Mesenchymal stem cell (in vitro differentiated cells and primary cell): ENCODE results near the gene NPW.
A peak's percentile ranks its signal among the peaks of the same experiment; 100 is the strongest.

ENCODE experiments used
- DNase-seq: peaks from one replicate; pipeline ENCODE4 v3.0.0-alpha.2; 2013
- H2AFZ ChIP-seq: one replicate; pipeline ENCODE4 v1.6.1; 2013; ENCODE audit warnings: low read depth, mild to moderate bottlenecking, control low read depth, inconsistent platforms, low read length, moderate library complexity
- H2AK5ac ChIP-seq: 2 replicates; pipeline ENCODE4 v1.6.1; 2013; ENCODE audit warnings: low read length, moderate library complexity, mild to moderate bottlenecking, inconsistent platforms; ENCODE audit not compliant: severe bottlenecking
- H2BK120ac ChIP-seq: one replicate; pipeline ENCODE4 v1.6.1; 2013; ENCODE audit warnings: low read depth, mild to moderate bottlenecking, inconsistent platforms, low read length, moderate library complexity
- H2BK12ac ChIP-seq, 2 experiments: one replicate each; pipeline ENCODE4 v1.6.1; 2013; ENCODE audit warnings: inconsistent platforms in 2 of 2, low read length in 2 of 2, mild to moderate bottlenecking in 2 of 2, moderate library complexity in 2 of 2, control low read depth in 1 of 2
- H2BK15ac ChIP-seq: one replicate; pipeline ENCODE4 v1.6.1; 2013; ENCODE audit warnings: mild to moderate bottlenecking, low read depth, inconsistent platforms; ENCODE audit not compliant: poor library complexity, severe bottlenecking
- H2BK5ac ChIP-seq: 2 replicates; pipeline ENCODE4 v1.6.1; 2013; ENCODE audit warnings: low read depth, mild to moderate bottlenecking, low read length, control low read depth, inconsistent platforms; ENCODE audit not compliant: poor library complexity, severe bottlenecking
- H3K14ac ChIP-seq, 2 experiments: one replicate each; pipeline ENCODE4 v1.6.1; 2013; ENCODE audit warnings: inconsistent platforms in 2 of 2, low read length in 2 of 2, control low read depth in 1 of 2, mild to moderate bottlenecking in 1 of 2, moderate library complexity in 1 of 2
- H3K18ac ChIP-seq, 2 experiments: one replicate each; pipeline ENCODE4 v1.6.1; 2013; ENCODE audit warnings: inconsistent platforms in 2 of 2, low read length in 2 of 2, control low read depth in 1 of 2, low read depth in 1 of 2, mild to moderate bottlenecking in 1 of 2
- H3K23ac ChIP-seq, 2 experiments: one replicate each; pipeline ENCODE4 v1.6.1; 2013; ENCODE audit warnings: inconsistent platforms in 2 of 2, low read length in 2 of 2, mild to moderate bottlenecking in 2 of 2, moderate library complexity in 2 of 2, control low read depth in 1 of 2
- H3K27ac ChIP-seq: 2 replicates; pipeline ENCODE4 v1.5.1; 2013; ENCODE audit warnings: mild to moderate bottlenecking, moderate library complexity, low read length, control low read depth, inconsistent platforms; ENCODE audit not compliant: poor library complexity, severe bottlenecking
- H3K27me3 ChIP-seq, 2 experiments: 2 replicates each; pipeline versions ENCODE4 v1.6.1 to v1.7.0; 2013; ENCODE audit warnings: low read length in 2 of 2, mild to moderate bottlenecking in 2 of 2, moderate library complexity in 2 of 2, control low read depth in 1 of 2, inconsistent platforms in 1 of 2; ENCODE audit not compliant: control insufficient read depth in 1 of 2, insufficient read depth in 1 of 2
- H3K36me3 ChIP-seq, 2 experiments: 2 replicates each; pipeline versions ENCODE4 v1.6.1 to v1.7.0; 2013; ENCODE audit warnings: low read length in 2 of 2, control low read depth in 1 of 2, inconsistent platforms in 1 of 2, low read depth in 1 of 2, mild to moderate bottlenecking in 1 of 2; ENCODE audit not compliant: insufficient read depth in 2 of 2, control insufficient read depth in 1 of 2
- H3K4ac ChIP-seq, 2 experiments: one replicate each; pipeline ENCODE4 v1.6.1; 2013; ENCODE audit warnings: inconsistent platforms in 2 of 2, low read length in 2 of 2, mild to moderate bottlenecking in 2 of 2, moderate library complexity in 2 of 2, control low read depth in 1 of 2, low read depth in 1 of 2
- H3K4me1 ChIP-seq: 2 replicates; pipeline ENCODE4 v1.6.1; 2013; ENCODE audit warnings: low read depth, low read length, control low read depth; ENCODE audit not compliant: control insufficient read depth, insufficient read depth
- H3K4me2 ChIP-seq: 2 replicates; pipeline ENCODE4 v1.6.1; 2013; ENCODE audit warnings: low read length, mild to moderate bottlenecking, inconsistent platforms; ENCODE audit not compliant: poor library complexity, severe bottlenecking
- H3K4me3 ChIP-seq, 2 experiments: 2 replicates each; pipeline versions ENCODE4 v1.5.1 to v1.7.0; 2013; ENCODE audit warnings: low read length in 2 of 2, mild to moderate bottlenecking in 2 of 2, control low read depth in 1 of 2, low read depth in 1 of 2; ENCODE audit not compliant: insufficient read depth in 1 of 2
- H3K79me1 ChIP-seq: replicated peaks from 2 replicates; pipeline ENCODE4 v1.6.1; 2013; ENCODE audit warnings: mild to moderate bottlenecking, control low read depth, low read length, inconsistent platforms; ENCODE audit not compliant: poor library complexity, severe bottlenecking
- H3K9ac ChIP-seq: 2 replicates; pipeline ENCODE4 v1.7.0; 2013; ENCODE audit warnings: mild to moderate bottlenecking, low read length, moderate library complexity
- H3K9me3 ChIP-seq: 2 replicates; pipeline ENCODE4 v1.7.0; 2013; ENCODE audit warnings: mild to moderate bottlenecking, low read length; ENCODE audit not compliant: control insufficient read depth
- H4K8ac ChIP-seq: one replicate; pipeline ENCODE4 v1.6.1; 2013; ENCODE audit warnings: inconsistent platforms, mild to moderate bottlenecking, low read length, moderate library complexity
- H4K91ac ChIP-seq: one replicate; pipeline ENCODE4 v1.6.1; 2013; ENCODE audit warnings: mild to moderate bottlenecking, low read length, inconsistent platforms
- WGBS: methylation state at CpG from one replicate; pipeline ENCODE4 v1.1.7; 2013; ENCODE audit warnings: mixed read lengths; 5-methylcytosine and 5-hydroxymethylcytosine counted together

NPW gene

DNA sequence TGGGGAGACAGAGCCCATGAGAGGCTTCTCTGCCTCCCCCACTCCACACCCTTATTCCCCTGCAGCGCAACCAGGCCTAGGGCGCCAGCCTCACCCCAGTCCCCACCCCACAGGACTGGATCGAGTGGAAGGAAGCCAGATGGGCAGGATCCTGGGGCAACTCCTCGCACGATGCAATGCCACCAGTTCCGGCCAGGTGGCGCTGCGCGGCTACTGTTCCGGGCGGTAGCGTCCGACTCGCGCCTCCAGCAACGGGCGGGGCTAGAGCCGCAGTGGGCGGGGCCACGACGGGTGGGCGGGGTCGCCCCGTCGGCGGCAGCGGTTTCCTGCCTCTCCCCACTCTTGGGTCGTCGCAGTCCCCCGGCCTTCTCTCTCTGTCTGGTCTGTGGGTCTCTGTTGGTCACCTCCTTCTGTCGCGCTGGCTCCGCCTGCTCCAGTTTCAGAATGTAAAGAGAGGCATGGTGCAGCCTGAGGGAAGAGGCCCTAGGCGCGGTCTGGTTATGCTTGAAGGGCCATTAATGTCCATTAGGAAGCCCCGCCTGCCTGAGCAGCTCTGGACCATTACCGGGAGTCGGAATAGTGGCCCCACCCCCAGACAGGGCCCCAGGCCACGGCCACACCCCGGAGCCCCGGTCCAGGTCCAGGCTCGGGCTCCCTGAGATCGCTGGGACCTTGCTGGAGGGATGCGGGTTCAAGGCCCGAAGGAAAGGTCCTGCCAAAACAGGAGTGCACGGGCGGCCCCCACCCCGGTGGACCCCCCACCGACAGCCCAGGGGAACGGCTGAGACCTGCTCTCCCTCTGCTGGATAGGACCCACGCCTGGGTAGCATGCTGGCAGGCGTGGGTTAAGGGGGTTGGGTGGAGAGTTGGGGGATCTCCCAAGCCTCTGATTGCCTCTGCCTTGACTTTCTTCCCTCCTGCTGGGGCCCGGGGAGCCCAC is 3.8 kb downstream of the NPW start:
- Histone ChIP-seq H3K18ac (peak overlapping the region; percentile 93 to 94), H3K79me1 (no peaks in the 10 kb centered on the region), H4K91ac (peak overlapping the region; percentile 96), H3K9ac (peak overlapping the region; percentile 52), H3K14ac (peak overlapping the region in 1 of 2 experiments; percentile 75), H3K4me2 (peak overlapping the region; percentile 85), H2BK5ac (peak overlapping the region; percentile 46), H3K4ac (peak overlapping the region; percentile 80 to 90), H3K4me1 (peaks cover 53% of the 10 kb centered on the region), H2BK12ac (peak overlapping the region; percentile 79 to 85), H2BK120ac (peak overlapping the region; percentile 81), H3K27ac (peak overlapping the region; percentile 68), H3K36me3 (no peaks in the 10 kb centered on the region), H3K9me3 (no peaks in the 10 kb centered on the region), H3K23ac (no peak overlapping the region), H4K8ac (peak overlapping the region; percentile 91), H3K27me3 (peaks cover 19 to 43% of the 10 kb centered on the region in 2 experiments), H2AFZ (peak overlapping the region; percentile 76), H2AK5ac (peak overlapping the region; percentile 92), H3K4me3 (peak overlapping the region; percentile 21 to 73), H2BK15ac (peak overlapping the region; percentile 94)
- peak; percentile 90 for DNase-seq
- 8% methylated on average over 48 of the region's 53 CpGs for WGBS

- peak overlapping the region; percentile 89 for H4K8ac ChIP-seq
- H3K14ac ChIP-seq = no peak overlapping the region
- peak overlapping the region; percentile 94 for H2BK15ac ChIP-seq
- H2BK12ac ChIP-seq = peak overlapping the region; percentile 85 to 90
- peak overlapping the region; percentile 62 to 90 for H3K4ac ChIP-seq
- H3K79me1 ChIP-seq = no peaks in the 10 kb centered on the region
- H2AFZ ChIP-seq = no peak overlapping the region
- peak overlapping the region; percentile 96 for H4K91ac ChIP-seq
- H3K4me3 ChIP-seq = peak overlapping the region in 1 of 2 experiments; percentile 4
- no peak overlapping the region for H3K27ac ChIP-seq
- peak overlapping the region; percentile 92 for H2AK5ac ChIP-seq
- peaks cover 60% of the 10 kb centered on the region for H3K4me1 ChIP-seq
- no peak overlapping the region for H2BK5ac ChIP-seq
- peak overlapping the region; percentile 60 to 93 for H3K18ac ChIP-seq
- H3K9me3 ChIP-seq = no peaks in the 10 kb centered on the region
- H3K4me2 ChIP-seq = no peak overlapping the region
- H3K9ac ChIP-seq = no peak overlapping the region
- WGBS = 91% methylated on average over 12 of the region's 12 CpGs
- H3K36me3 ChIP-seq = peaks cover 0 to 4% of the 10 kb centered on the region in 2 experiments
- DNase-seq = no peak
- H2BK120ac ChIP-seq = peak overlapping the region; percentile 81
- peaks cover 16 to 40% of the 10 kb centered on the region in 2 experiments for H3K27me3 ChIP-seq
- H3K23ac ChIP-seq = no peak overlapping the region
Observed at GRCh38 chr16:2024032-2024420, 4.4 kb downstream of the NPW start.

GRCh38 chr16:2025251-2025650 is 5.7 kb downstream of the NPW start:
- Histone ChIP-seq H2BK5ac (no peak overlapping the region), H3K36me3 (peaks cover 0 to 16% of the 10 kb centered on the region in 2 experiments), H3K4me2 (no peak overlapping the region), H3K14ac (peak overlapping the region in 1 of 2 experiments; percentile 14), H3K18ac (no peak overlapping the region), H3K23ac (peak overlapping the region in 1 of 2 experiments; percentile 17), H3K4ac (no peak overlapping the region), H4K8ac (no peak overlapping the region), H2AFZ (no peak overlapping the region), H3K27me3 (peaks cover 8 to 29% of the 10 kb centered on the region in 2 experiments), H2BK12ac (peak overlapping the region in 1 of 2 experiments; percentile 84), H2BK15ac (no peak overlapping the region), H3K4me1 (peaks cover 59% of the 10 kb centered on the region), H4K91ac (no peak overlapping the region), H2AK5ac (no peak overlapping the region), H3K9me3 (no peaks in the 10 kb centered on the region), H3K27ac (no peak overlapping the region), H2BK120ac (no peak overlapping the region), H3K79me1 (peaks cover 3% of the 10 kb centered on the region), H3K9ac (no peak overlapping the region), H3K4me3 (no peak overlapping the region)
- 97% methylated on average over 14 of the region's 14 CpGs for WGBS
- no peak for DNase-seq

DNA sequence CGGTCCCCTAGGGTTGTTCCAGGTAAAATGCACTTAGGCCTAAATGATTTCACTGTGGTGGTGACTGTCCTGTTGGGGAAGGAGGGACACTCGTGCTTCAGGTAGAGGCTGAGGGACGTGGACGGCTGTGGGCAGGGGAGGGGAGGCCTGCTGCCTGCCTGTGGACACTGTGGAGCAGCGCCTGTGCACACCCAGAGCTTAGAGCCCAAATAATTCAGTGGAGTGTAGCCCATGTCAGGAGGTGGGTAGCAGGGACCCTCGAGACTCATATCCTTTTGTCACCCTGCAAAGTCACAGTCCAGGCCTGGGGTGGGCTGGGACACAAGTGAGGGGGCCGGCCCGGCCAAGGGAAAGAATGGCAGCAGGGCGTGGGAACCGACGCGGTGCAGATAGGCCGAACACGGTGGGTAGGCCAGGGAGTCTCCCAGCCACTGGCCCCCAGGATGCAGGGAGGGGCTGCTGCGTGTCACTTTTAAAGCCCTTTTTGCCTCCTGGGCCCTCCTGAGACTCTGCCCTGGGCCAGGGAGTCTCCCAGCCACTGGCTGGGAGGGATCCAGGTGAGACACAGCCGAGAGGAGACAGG is 6.4 kb downstream of the NPW start:
- H3K18ac ChIP-seq = peak overlapping the region; percentile 16 to 79
- peak overlapping the region; percentile 38 for H3K9ac ChIP-seq
- H3K79me1 ChIP-seq = peaks cover 4% of the 10 kb centered on the region
- H3K4ac ChIP-seq = peak overlapping the region; percentile 2 to 66
- peaks cover 59% of the 10 kb centered on the region for H3K4me1 ChIP-seq
- H2AFZ ChIP-seq = no peak overlapping the region
- H2BK120ac ChIP-seq = peak overlapping the region; percentile 61
- H2BK15ac ChIP-seq = peak overlapping the region; percentile 60
- H2BK5ac ChIP-seq = no peak overlapping the region
- no peak for DNase-seq
- H4K8ac ChIP-seq = peak overlapping the region; percentile 29
- peaks cover 0 to 21% of the 10 kb centered on the region in 2 experiments for H3K36me3 ChIP-seq
- WGBS = 90% methylated on average over 16 of the region's 16 CpGs
- H3K27ac ChIP-seq = no peak overlapping the region
- H3K4me2 ChIP-seq = peak overlapping the region; percentile 41
- no peaks in the 10 kb centered on the region for H3K9me3 ChIP-seq
- H2BK12ac ChIP-seq = peak overlapping the region; percentile 38 to 84
- H3K23ac ChIP-seq = peak overlapping the region in 1 of 2 experiments; percentile 47
- peak overlapping the region in 1 of 2 experiments; percentile 47 for H3K4me3 ChIP-seq
- no peak overlapping the region for H3K14ac ChIP-seq
- H4K91ac ChIP-seq = peak overlapping the region; percentile 63
- H3K27me3 ChIP-seq = peaks cover under 1 to 21% of the 10 kb centered on the region in 2 experiments
- H2AK5ac ChIP-seq = peak overlapping the region; percentile 58
